ENCODE measurements around the gene L3MBTL4.

DNA sequence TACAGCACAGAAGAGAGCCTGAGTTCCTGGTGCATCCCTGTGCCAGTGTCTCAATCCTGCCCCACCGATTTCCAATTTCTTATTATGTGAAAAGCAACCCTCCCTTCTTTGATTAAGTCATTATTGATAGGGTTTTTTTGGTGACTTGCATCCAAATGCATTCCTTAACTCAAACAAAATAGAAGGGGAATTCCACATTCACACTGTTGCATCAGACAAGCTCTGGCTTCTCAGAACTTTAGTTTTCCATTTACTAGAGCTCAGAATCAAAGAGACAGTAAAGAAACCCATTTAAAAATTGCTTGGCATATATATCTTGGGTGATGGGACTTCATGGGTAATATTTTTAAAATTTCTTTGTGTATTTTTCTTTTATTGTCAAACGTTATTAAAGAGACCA is 505.6 kb downstream of the L3MBTL4 start:
- TF ChIP-seq GATA2 (CRISPR knock-in tag; IDR thresholded peaks at IDR 0.05): no peak
- TF ChIP-seq, protein P1, sequence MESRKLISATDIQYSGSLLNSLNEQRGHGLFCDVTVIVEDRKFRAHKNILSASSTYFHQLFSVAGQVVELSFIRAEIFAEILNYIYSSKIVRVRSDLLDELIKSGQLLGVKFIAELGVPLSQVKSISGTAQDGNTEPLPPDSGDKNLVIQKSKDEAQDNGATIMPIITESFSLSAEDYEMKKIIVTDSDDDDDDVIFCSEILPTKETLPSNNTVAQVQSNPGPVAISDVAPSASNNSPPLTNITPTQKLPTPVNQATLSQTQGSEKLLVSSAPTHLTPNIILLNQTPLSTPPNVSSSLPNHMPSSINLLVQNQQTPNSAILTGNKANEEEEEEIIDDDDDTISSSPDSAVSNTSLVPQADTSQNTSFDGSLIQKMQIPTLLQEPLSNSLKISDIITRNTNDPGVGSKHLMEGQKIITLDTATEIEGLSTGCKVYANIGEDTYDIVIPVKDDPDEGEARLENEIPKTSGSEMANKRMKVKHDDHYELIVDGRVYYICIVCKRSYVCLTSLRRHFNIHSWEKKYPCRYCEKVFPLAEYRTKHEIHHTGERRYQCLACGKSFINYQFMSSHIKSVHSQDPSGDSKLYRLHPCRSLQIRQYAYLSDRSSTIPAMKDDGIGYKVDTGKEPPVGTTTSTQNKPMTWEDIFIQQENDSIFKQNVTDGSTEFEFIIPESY (IDR thresholded peaks at IDR 0.05; ENCODE audit: borderline replicate concordance, low read depth): no peak
- no peak for TF ChIP-seq MXI1 (IDR thresholded peaks at IDR 0.05; ENCODE audit: low read depth, low read length)
- TF ChIP-seq POLR2AphosphoS5 (IDR thresholded peaks at IDR 0.05; ENCODE audit: low read depth, low read length): no peak
- TF ChIP-seq EZH2phosphoT487 (IDR thresholded peaks at IDR 0.05; ENCODE audit: borderline replicate concordance, low read depth): no peak
- TF ChIP-seq, protein P2, sequence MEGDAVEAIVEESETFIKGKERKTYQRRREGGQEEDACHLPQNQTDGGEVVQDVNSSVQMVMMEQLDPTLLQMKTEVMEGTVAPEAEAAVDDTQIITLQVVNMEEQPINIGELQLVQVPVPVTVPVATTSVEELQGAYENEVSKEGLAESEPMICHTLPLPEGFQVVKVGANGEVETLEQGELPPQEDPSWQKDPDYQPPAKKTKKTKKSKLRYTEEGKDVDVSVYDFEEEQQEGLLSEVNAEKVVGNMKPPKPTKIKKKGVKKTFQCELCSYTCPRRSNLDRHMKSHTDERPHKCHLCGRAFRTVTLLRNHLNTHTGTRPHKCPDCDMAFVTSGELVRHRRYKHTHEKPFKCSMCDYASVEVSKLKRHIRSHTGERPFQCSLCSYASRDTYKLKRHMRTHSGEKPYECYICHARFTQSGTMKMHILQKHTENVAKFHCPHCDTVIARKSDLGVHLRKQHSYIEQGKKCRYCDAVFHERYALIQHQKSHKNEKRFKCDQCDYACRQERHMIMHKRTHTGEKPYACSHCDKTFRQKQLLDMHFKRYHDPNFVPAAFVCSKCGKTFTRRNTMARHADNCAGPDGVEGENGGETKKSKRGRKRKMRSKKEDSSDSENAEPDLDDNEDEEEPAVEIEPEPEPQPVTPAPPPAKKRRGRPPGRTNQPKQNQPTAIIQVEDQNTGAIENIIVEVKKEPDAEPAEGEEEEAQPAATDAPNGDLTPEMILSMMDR (IDR thresholded peaks at IDR 0.05): no peak
- no peak for TF ChIP-seq SIN3A (IDR thresholded peaks at IDR 0.05; ENCODE audit: borderline replicate concordance, low read depth, low read length)
- no peak for TF ChIP-seq RAD21 (IDR thresholded peaks at IDR 0.05; ENCODE audit: low read length)
- no peak for TF ChIP-seq EP300 (IDR thresholded peaks at IDR 0.05; ENCODE audit: borderline replicate concordance in 1 of 2, low read depth in 1 of 2, low read length in 1 of 2)
- TF ChIP-seq NFIC (IDR thresholded peaks at IDR 0.05; ENCODE audit: borderline replicate concordance): no peak
- TF ChIP-seq, protein P3, sequence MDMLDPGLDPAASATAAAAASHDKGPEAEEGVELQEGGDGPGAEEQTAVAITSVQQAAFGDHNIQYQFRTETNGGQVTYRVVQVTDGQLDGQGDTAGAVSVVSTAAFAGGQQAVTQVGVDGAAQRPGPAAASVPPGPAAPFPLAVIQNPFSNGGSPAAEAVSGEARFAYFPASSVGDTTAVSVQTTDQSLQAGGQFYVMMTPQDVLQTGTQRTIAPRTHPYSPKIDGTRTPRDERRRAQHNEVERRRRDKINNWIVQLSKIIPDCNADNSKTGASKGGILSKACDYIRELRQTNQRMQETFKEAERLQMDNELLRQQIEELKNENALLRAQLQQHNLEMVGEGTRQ (IDR thresholded peaks at IDR 0.05; ENCODE audit: borderline replicate concordance, low read depth, low read length): no peak

Measured in SK-N-SH (cell line).